ENCODE measurements around the gene FGGY.
A peak's percentile ranks its signal among the peaks of the same experiment; 100 is the strongest.

FGGY gene

DNA sequence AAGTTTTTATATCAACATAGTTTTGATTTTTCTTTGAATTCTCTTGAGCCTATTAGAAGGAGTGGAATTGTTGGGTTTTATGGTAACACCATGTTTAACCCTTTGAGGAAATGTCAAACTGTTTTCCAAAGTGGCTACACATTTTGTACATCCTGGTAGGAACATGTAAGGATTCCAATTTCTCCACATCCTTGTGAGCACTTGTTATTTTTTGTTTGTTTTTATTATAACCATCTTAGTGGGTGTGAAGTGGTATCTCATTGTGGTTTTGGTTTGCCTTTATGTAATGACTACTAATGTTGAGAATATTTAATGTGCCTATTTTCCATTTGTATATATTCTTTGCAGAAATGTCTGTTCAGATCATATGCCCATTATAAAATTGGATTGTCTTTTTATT is 120.5 kb downstream of the FGGY start:
- no peak for TF ChIP-seq CTCF (conservative IDR thresholded peaks at IDR 0.05)

DNA sequence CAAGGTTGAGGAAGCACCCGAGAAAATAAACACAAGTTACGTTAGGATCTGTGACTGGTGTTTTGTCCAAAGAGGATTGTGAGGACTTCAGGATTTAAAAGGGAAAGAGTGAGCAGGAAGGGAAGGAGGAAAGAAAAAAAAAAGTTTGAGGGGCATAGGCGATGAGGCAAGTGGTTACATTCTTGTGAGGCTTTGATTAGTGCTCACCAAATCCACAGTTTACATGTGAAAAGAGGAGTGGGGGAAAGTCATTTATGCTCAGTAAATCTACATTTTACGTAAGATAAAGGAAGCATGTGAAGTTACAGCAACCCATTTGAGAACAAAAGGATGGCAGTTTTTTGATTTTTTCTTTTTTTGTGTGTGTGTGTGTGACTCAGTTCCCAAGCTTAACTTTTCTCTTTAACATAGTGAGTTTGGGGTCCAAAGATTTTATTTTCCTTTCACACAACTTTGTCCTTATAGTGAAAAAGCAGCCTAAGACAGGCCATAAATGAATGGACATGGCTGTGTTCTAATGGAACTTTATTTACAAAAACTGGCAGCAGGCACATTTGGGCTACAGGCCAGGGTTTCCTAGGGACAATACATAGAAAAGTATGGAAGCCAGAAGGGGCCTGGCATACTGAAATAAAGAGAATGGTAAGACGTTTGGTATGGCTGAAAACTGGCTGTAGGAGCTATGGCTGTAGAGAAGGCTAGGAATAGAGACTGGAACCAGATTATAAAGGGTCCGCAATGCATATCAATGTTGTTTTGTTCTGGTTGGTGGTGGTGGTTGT is 121.7 kb downstream of the FGGY start:
- TF ChIP-seq CTCF (conservative IDR thresholded peaks at IDR 0.05), result no peak
- peak overlapping the region; percentile 7; the same call in 1 of the 2 replicates for H3K27ac ChIP-seq

More for the DNA sequence above, 120.5 kb downstream of the FGGY start:
- H3K27ac ChIP-seq, result no peak overlapping the region

DNA sequence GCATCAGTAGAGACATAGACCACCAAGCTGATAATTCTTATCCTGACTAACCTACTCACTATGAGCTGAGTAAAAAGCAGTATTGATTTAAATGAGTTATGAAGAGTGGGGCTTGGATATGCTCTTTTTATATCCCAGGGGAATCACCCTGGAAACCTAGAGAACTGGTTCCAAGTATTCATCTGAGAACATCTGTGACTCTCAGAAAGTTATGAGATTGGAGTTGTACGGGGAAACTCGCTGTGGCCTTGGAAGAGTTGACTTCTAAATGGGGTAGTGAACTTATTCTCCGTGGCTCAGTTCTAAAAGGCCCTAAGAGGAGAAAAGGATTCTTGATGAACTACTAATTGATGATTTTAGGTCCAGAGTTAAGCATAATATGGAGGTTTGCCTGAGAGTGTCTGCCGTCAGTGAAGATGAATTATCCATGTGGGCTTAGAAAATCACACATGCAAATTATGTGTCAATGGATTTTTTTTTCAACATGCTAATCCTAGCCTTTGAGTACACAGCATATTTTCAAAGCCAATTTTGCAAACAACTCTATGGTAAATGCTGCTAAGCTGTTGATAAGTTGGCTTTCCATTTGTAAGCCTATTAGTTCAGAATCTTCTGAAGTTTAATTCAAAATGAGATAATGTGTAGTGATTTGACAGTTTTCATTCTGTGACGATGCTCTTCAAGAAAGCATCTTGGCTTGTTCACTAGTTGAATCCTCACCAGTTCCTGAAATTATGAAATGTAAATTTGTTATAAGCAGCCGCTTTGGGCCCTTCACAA is 122.7 kb downstream of the FGGY start:
- no peak for TF ChIP-seq CTCF (conservative IDR thresholded peaks at IDR 0.05)
- no peak overlapping the region for H3K27ac ChIP-seq

GRCh38 chr1:59421232-59421920 is 124.5 kb downstream of the FGGY start:
- peak overlapping the region; percentile 92; the same call in 1 of the 2 replicates for H3K27ac ChIP-seq
- no peak for TF ChIP-seq CTCF (conservative IDR thresholded peaks at IDR 0.05)

DNA sequence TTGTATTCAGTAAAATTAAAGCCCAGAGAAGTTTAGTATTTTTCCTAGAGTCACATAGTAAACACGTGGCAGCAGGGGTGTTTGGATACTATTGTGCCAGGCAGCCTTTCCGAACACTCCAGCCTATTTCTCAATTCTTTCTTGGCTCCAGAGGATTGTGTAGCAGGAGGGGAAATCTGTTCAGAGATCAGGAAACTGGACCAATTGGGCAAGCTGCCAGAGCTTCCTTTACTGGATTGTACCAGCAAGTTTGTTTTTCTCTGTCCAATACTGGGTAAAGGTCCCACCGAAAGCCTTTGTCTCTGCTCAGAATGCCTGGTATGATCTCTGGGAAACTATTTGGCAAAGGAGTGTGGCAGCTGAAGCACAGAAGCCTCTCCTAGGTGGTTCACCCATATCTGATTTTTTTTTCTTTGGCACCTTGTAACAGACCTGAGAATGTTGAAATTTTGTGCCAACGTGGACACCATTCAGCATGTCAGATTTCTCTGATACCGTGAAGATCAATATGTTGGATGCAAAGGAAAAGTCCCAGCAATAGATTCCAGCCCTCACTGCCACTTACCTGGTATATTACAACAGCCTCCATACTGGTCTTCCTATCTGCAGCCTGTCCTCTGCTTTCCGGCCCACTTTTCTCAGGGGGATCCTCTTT is 126.2 kb downstream of the FGGY start:
- peak overlapping the region; percentile 92 for H3K27ac ChIP-seq
- TF ChIP-seq CTCF (conservative IDR thresholded peaks at IDR 0.05), result no peak

DNA sequence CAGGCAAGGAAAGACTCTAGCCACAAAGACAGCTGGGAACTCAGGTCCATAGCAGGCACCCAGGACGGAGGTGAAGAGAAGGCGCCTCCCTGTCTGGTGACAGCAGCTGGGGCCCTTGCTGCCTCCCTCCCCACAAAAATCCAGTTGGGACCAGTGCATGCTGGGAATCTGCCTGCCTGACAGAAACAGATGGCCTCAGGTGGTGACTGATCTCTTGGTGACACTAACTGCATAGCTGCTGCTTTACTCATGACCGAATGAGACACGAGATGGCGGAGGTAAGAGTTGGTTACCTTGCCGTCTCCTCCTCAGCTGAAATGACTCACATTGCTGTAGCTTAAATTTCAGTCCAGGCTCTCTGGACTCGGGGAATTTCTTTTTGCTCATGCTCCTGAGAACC is 130.3 kb downstream of the FGGY start:
- no peak for TF ChIP-seq CTCF (conservative IDR thresholded peaks at IDR 0.05)
- peak overlapping the region; percentile 46; the same call in 1 of the 2 replicates for H3K27ac ChIP-seq

Measured in VCaP (cell line).